Panc1 (cell line): Measurements from ENCODE around the gene POLR3E. TPM values are rescaled to one million over a fixed set of nuclear protein-coding genes. Genes with fewer than 3 reads are reported as not detected.
A peak's percentile ranks its signal among the peaks of the same experiment; 100 is the strongest.

Source experiments
- ATAC-seq: fragments of 200-7000 bp; cut with Tn5 transposase; 2 replicates; pipeline ENCODE4 v1.9.1; 2020; ENCODE audit warnings: mild to moderate bottlenecking, moderate library complexity
- BruUV-seq: library from RNA; stranded (reverse); fragments of 400-500 nt; replicated peaks from 2 replicates; lab custom pipeline; 2021; lab: Mats Ljungman, UMichigan
- CTCF ChIA-PET: fragments of 300-600 bp; sonication (Branson Sonifier 250); formaldehyde crosslinking; loops from one replicate; lab custom pipeline; 2022; ENCODE audit warnings: antibody characterized with exemption; lab: Charles Lee
- POLR2A ChIA-PET: fragments of 300-600 bp; sonication (Branson Sonifier 250); formaldehyde crosslinking; loops from one replicate; lab custom pipeline; 2022; ENCODE audit warnings: antibody characterized with exemption; lab: Charles Lee
- DNase-seq: peaks from one replicate; pipeline ENCODE4 v3.0.0-alpha.2; 2010; ENCODE audit warnings: low read depth, low spot score
- H3K27ac ChIP-seq: 2 replicates; pipeline ENCODE4 v1.5.1; 2011; ENCODE audit warnings: mild to moderate bottlenecking, low read length, inconsistent platforms
- H3K27me3 ChIP-seq: fragments of 200-500 bp; sonication (Bioruptor generic); 2 replicates; pipeline ENCODE4 v1.6.0; 2014; ENCODE audit warnings: low read length, inconsistent platforms; ENCODE audit not compliant: control insufficient read depth, insufficient read depth
- H3K36me3 ChIP-seq: fragments of 200-500 bp; sonication (Bioruptor generic); 2 replicates; pipeline ENCODE4 v1.5.1; 2014; ENCODE audit warnings: inconsistent platforms, mild to moderate bottlenecking, low read length, moderate library complexity; ENCODE audit not compliant: control insufficient read depth, insufficient read depth
- H3K4me1 ChIP-seq: 2 replicates; pipeline ENCODE4 v1.5.1; 2011; ENCODE audit warnings: inconsistent platforms, mild to moderate bottlenecking, low read length, moderate library complexity; ENCODE audit not compliant: control insufficient read depth, insufficient read depth
- H3K4me3 ChIP-seq, 2 experiments: 2 replicates each; pipeline ENCODE4 v1.5.1; 2011 to 2012; ENCODE audit warnings: low read depth in 2 of 2, low read length in 2 of 2, mild to moderate bottlenecking in 2 of 2, inconsistent platforms in 1 of 2, moderate library complexity in 1 of 2
- H3K9me3 ChIP-seq: fragments of 200-500 bp; sonication (Bioruptor generic); 2 replicates; pipeline ENCODE4 v1.5.1; 2014; ENCODE audit warnings: low read depth, mild to moderate bottlenecking, inconsistent platforms, low read length, moderate library complexity; ENCODE audit not compliant: control insufficient read depth, insufficient read depth
- POLR2AphosphoS5 ChIP-seq: IDR thresholded peaks from 2 replicates; pipeline ENCODE4 v1.6.1; 2012; ENCODE audit warnings: mild to moderate bottlenecking, low read depth, low read length, moderate library complexity
- SIN3A ChIP-seq: IDR thresholded peaks from 2 replicates; pipeline ENCODE4 v1.6.1; 2012; ENCODE audit warnings: low read depth, mild to moderate bottlenecking, low read length, moderate library complexity, borderline replicate concordance; ENCODE audit not compliant: insufficient read depth
- TCF7L2 ChIP-seq: IDR thresholded peaks from 2 replicates; pipeline ENCODE4 v1.6.1; 2011; ENCODE audit warnings: mild to moderate bottlenecking, low read depth, low read length, inconsistent platforms
- in situ Hi-C: cut with HindIII; loops from 2 replicates; pipeline ENCODE4 v1.10.0; 2016; ENCODE audit warnings: low sequenced_read_pairs, low pct_unique_long_range_greater_than_20kb
- intact Hi-C: fragments of 100-400 bp; cut with micrococcal nuclease; formaldehyde crosslinking; loops from one replicate; pipeline ENCODE4 v1.10.0; 2022; ENCODE audit not compliant: unreplicated experiment
- total RNA-seq: library from RNA; stranded (reverse); gene quantifications from one replicate; pipeline ENCODE4 v1.2.1, GENCODE V29; 2021; ENCODE audit not compliant: unreplicated experiment
- TF ChIP-seq, protein P1 (sequence below): fragments of 450-650 bp; IDR thresholded peaks from 2 replicates; pipeline ENCODE4 v1.5.1; 2017; ENCODE audit warnings: mild to moderate bottlenecking
- TF ChIP-seq, protein P2 (sequence below), 2 experiments: IDR thresholded peaks; 2 replicates each; pipeline ENCODE4 v1.6.1; 2011 to 2012; ENCODE audit warnings: low read depth in 2 of 2, control low read depth in 1 of 2, low read length in 1 of 2, mild to moderate bottlenecking in 1 of 2, moderate library complexity in 1 of 2; ENCODE audit not compliant: insufficient read depth in 1 of 2

The POLR3E gene
- total RNA-seq, 1 experiment from 2014 or later: 45.2 TPM

DNA sequence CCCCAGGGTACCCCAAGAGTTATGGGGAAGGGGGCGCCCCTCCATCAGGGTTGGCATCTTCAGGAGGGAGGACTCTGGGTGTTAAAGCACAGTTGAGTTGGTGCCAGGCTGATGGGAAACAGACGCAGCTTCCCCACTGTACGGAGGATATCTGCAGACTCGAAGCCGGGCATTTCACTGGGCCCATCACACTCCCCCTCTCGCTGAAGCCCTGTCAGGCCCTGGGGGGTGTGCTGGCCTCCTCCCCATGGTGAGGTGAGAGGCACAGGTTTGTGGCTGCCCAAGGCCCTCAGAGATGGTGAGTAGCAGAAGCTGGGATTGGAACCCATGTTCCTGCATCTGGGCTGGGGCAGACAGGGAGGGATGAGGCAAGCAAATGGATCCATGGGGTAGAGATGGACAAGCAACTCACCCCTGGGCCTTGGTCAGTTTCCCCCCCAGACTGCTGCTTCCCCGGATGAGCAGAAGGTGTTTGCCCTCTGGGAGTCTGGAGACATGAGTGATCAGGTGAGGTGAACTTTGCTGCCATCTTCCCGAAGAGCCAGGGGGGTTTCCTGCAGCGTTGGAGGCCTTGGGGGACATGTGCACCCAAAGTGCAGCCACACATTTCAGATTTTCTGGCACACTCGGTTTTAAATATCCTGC, 31.0 kb downstream of the POLR3E start:
- ATAC-seq (no peak), DNase-seq (no peak)
- ChIA-PET POLR2A (no interaction called here), CTCF (no interaction called here)
- no peaks in the 10 kb centered on the region for H3K27me3 ChIP-seq
- in situ Hi-C loops: no loop called here
- no peak overlapping the region for H3K4me3 ChIP-seq
- H3K4me1 ChIP-seq: no peaks in the 10 kb centered on the region
- no peak overlapping the region for H3K27ac ChIP-seq
- no peak for TF ChIP-seq SIN3A
- TF ChIP-seq POLR2AphosphoS5: no peak
- TF ChIP-seq, protein P1, sequence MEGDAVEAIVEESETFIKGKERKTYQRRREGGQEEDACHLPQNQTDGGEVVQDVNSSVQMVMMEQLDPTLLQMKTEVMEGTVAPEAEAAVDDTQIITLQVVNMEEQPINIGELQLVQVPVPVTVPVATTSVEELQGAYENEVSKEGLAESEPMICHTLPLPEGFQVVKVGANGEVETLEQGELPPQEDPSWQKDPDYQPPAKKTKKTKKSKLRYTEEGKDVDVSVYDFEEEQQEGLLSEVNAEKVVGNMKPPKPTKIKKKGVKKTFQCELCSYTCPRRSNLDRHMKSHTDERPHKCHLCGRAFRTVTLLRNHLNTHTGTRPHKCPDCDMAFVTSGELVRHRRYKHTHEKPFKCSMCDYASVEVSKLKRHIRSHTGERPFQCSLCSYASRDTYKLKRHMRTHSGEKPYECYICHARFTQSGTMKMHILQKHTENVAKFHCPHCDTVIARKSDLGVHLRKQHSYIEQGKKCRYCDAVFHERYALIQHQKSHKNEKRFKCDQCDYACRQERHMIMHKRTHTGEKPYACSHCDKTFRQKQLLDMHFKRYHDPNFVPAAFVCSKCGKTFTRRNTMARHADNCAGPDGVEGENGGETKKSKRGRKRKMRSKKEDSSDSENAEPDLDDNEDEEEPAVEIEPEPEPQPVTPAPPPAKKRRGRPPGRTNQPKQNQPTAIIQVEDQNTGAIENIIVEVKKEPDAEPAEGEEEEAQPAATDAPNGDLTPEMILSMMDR: no peak
- no peak for TF ChIP-seq TCF7L2
- TF ChIP-seq, protein P2, sequence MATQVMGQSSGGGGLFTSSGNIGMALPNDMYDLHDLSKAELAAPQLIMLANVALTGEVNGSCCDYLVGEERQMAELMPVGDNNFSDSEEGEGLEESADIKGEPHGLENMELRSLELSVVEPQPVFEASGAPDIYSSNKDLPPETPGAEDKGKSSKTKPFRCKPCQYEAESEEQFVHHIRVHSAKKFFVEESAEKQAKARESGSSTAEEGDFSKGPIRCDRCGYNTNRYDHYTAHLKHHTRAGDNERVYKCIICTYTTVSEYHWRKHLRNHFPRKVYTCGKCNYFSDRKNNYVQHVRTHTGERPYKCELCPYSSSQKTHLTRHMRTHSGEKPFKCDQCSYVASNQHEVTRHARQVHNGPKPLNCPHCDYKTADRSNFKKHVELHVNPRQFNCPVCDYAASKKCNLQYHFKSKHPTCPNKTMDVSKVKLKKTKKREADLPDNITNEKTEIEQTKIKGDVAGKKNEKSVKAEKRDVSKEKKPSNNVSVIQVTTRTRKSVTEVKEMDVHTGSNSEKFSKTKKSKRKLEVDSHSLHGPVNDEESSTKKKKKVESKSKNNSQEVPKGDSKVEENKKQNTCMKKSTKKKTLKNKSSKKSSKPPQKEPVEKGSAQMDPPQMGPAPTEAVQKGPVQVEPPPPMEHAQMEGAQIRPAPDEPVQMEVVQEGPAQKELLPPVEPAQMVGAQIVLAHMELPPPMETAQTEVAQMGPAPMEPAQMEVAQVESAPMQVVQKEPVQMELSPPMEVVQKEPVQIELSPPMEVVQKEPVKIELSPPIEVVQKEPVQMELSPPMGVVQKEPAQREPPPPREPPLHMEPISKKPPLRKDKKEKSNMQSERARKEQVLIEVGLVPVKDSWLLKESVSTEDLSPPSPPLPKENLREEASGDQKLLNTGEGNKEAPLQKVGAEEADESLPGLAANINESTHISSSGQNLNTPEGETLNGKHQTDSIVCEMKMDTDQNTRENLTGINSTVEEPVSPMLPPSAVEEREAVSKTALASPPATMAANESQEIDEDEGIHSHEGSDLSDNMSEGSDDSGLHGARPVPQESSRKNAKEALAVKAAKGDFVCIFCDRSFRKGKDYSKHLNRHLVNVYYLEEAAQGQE (IDR thresholded peaks at IDR 0.05; ENCODE audit: insufficient read depth in 1 of 2, low read depth in 2 of 2, low read length in 1 of 2): no peak
- intact Hi-C loops: no loop called here
- no TSS peak for BruUV-seq
- H3K36me3 ChIP-seq: no peaks in the 10 kb centered on the region; the same call in 1 of the 2 replicates
- no peaks in the 10 kb centered on the region for H3K9me3 ChIP-seq

DNA sequence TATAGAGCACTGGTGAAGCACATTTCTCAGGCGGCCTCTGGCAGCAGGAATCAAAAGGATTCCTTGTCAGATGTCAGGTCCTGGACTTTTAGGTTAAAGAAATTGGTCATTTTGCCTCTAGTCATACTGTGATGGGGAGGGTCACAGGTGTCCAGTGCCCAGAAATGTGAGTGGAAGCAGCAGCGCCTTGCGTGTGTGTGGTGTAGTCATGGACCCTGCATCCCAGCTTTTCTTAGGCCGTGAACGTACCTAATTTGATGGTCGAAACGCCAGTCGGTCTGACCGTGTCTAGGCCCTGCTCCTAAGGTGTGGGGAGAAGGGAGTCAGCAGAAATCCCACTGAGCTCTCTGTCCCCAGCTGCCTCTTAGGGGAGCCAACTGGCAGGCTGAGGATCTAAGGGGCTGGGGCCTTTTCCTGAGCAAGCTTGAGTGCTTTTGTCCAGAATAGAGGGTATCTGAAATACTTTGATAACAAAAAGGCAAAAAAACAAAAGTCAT, 32.0 kb downstream of the POLR3E start:
- Histone ChIP-seq H3K4me1 (no peaks in the 10 kb centered on the region), H3K9me3 (no peaks in the 10 kb centered on the region), H3K36me3 (peaks cover 3% of the 10 kb centered on the region; the same call in 1 of the 2 replicates), H3K4me3 (no peak overlapping the region), H3K27ac (no peak overlapping the region), H3K27me3 (no peaks in the 10 kb centered on the region)
- TF ChIP-seq SIN3A: no peak
- TF ChIP-seq, protein P2 (IDR thresholded peaks at IDR 0.05; ENCODE audit: insufficient read depth in 1 of 2, low read depth in 2 of 2, low read length in 1 of 2): no peak
- TF ChIP-seq, protein P1: no peak
- no peak for TF ChIP-seq POLR2AphosphoS5
- no peak for TF ChIP-seq TCF7L2
- ChIA-PET CTCF (no interaction called here), POLR2A (no interaction called here)
- ATAC-seq (no peak), DNase-seq (no peak)
- in situ Hi-C loops (no loop called here), intact Hi-C loops (no loop called here)
- BruUV-seq: TSS peak; percentile 20
